Fibroblast of lung (primary cell): ENCODE results near the gene SBF2.

Source experiments
- CTCF ChIP-seq, 2 donors: IDR thresholded peaks in 1 of 2; conservative IDR thresholded peaks in 1 of 2; 1 replicate in 1 of 2; 2 replicates in 1 of 2; pipeline ENCODE4 v1.5.1; 2011 to 2012; ENCODE audit warnings: low read length in 2 of 2, control low read depth in 1 of 2, inconsistent platforms in 1 of 2, low read depth in 1 of 2, mild to moderate bottlenecking in 1 of 2
- EZH2 ChIP-seq: IDR thresholded peaks from 2 replicates; pipeline ENCODE4 v1.5.1; 2012; ENCODE audit warnings: low read length, control low read depth, mild to moderate bottlenecking; ENCODE audit errors: missing control alignments

GRCh38 chr11:9763301-9763700, 530.7 kb downstream of the SBF2 start:
- TF ChIP-seq CTCF (conservative IDR thresholded peaks at IDR 0.05 in 1 of 2, IDR thresholded peaks at IDR 0.05 in 1 of 2; ENCODE audit: low read depth in 1 of 2, low read length in 2 of 2), result no peak
- TF ChIP-seq EZH2, result no peak
